WI38 (cell line): ENCODE data around the gene TRERF1.

Source experiments
- H3K4me3 ChIP-seq: 2 replicates; pipeline ENCODE4 v1.5.1; 2011; ENCODE audit warnings: low read depth, mild to moderate bottlenecking, control low read depth, low read length
- TF ChIP-seq, protein P1 (sequence below): IDR thresholded peaks from 2 replicates; pipeline ENCODE4 v1.5.1; 2012; ENCODE audit warnings: low read depth, mild to moderate bottlenecking, control low read depth, low read length

Gene TRERF1

GRCh38 chr6:42263165-42263728, 188.5 kb downstream of the TRERF1 start:
- TF ChIP-seq, protein P1, sequence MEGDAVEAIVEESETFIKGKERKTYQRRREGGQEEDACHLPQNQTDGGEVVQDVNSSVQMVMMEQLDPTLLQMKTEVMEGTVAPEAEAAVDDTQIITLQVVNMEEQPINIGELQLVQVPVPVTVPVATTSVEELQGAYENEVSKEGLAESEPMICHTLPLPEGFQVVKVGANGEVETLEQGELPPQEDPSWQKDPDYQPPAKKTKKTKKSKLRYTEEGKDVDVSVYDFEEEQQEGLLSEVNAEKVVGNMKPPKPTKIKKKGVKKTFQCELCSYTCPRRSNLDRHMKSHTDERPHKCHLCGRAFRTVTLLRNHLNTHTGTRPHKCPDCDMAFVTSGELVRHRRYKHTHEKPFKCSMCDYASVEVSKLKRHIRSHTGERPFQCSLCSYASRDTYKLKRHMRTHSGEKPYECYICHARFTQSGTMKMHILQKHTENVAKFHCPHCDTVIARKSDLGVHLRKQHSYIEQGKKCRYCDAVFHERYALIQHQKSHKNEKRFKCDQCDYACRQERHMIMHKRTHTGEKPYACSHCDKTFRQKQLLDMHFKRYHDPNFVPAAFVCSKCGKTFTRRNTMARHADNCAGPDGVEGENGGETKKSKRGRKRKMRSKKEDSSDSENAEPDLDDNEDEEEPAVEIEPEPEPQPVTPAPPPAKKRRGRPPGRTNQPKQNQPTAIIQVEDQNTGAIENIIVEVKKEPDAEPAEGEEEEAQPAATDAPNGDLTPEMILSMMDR: no peak
- H3K4me3 ChIP-seq: no peak overlapping the region

GRCh38 chr6:42260972-42261371, 190.8 kb downstream of the TRERF1 start:
- TF ChIP-seq, protein P1: peak; percentile 35; the same call in 1 of the 2 replicates
- H3K4me3 ChIP-seq: no peak overlapping the region

- H3K4me3 ChIP-seq: no peak overlapping the region
- TF ChIP-seq, protein P1: no peak
Observed at GRCh38 chr6:42260396-42260888, 191.3 kb downstream of the TRERF1 start.

DNA sequence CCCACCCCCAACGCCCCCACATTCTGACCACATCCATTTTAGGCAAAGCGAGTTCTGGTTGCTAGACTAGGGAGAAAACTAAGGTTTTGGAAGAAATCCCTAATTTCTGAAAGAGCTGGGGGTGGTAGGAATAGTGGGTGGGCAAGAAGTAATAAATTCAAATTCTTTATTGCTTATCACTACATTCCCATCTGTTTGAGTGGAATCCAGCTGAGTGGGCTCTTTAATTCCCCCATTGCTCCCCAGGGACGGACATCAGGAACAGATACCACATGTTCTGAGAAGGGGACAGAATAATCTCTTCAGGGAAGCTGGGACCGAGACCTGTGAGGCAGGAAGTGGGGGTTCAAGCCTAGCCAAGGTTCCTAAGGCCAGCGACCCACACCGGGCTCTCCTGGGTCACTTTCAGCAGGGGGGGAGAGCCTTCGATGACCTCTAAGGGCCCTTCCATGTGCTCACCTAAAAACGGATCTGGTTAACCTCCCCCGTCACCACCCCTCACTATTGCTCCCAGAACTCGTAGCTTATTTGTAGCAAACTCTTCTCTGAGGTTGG, 191.8 kb downstream of the TRERF1 start:
- TF ChIP-seq, protein P1: no peak
- no peak overlapping the region for H3K4me3 ChIP-seq

DNA sequence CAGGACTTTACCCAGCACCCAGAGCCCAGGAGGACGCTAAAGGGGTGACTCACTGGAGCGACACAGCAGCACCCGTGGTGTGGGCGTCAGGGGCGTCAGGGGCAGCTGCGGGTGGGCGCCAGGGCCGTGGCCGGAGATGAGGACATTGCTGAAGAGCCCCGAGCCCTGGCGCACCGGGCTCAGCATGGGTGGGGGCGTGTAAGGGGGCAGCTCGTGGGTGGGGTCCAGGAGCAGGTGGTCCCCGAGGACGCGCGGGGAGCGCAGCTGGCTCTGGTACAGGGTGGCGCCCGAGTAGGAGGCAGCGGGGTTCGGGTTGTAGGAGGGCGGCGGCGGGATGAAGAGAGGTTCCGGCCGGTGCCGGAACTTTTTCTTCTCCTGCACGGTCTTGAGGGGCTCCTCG, 192.4 kb downstream of the TRERF1 start:
- no peak overlapping the region for H3K4me3 ChIP-seq
- TF ChIP-seq, protein P1: no peak

DNA sequence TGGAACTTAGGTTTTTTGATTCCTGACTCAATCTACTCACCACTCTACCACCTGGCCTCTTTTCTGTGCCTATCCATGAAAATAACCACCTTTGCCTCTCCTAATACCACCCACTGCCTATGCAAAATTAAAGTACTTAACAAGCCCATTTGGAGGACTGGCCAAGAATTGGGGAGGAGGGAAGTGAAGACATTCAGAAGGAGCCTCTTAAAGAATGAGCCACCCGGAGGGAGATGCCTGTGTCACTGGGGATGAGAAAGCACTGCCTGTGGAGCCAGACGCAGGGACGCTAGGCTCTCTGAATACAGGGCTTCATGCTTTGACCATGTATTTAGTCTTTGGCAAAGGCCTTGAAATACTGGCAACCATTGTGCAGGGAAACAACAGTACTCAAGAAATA, 194.1 kb downstream of the TRERF1 start:
- H3K4me3 ChIP-seq: no peak overlapping the region
- TF ChIP-seq, protein P1: no peak

DNA sequence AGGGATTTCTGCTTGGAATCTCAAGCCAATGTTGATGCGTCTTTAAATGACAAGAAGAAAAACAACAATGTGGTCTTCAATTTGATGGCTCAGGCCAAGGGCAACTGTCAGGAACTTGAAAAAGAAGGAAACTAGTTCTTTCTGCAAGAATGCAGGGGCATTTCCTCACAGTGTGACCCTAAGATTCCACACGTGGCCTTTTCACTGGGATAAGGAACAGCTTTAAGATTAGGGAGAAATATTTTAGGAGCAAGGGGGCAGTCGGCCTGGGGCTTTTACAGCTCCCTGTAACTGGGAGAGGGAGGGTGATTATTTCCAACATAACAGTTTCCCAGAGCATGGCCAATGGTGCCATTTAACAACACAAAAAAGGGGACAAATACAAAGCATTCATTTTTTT, 194.7 kb downstream of the TRERF1 start:
- TF ChIP-seq, protein P1: no peak
- H3K4me3 ChIP-seq: no peak overlapping the region
